ENCODE measurements around the gene CERS1. TPM values are rescaled to one million over a fixed set of nuclear protein-coding genes. Genes with fewer than 3 reads are reported as not detected.
A peak's percentile ranks its signal among the peaks of the same experiment; 100 is the strongest.

CERS1 gene
- total RNA-seq, 1 experiment from 2014 or later, result 0.96 TPM

DNA sequence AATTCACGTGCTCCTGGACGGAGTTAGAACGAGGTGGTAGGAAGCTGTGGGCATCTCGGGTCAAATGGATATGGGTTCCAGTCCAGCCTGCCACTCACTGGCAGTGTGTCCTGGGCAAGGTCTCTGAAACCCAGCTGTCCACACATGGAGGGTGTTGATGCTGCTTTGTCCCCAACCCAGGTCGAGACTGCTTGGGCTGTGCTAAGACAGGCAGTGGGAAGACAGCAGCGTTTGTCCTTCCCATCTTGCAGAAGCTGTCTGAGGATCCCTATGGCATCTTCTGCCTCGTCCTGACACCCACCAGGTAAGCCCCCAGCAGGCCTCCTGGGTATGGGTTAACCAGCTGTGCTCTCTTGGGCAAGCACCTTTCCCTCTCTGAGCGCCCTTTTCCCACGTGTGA is 24.4 kb upstream of the CERS1 start:
- H3K9ac ChIP-seq (ENCODE audit: low read length), result peak overlapping the region; percentile 76
- DNase-seq (ENCODE audit: low read depth, low spot score) (no peak), ATAC-seq (no peak)
- H3K79me2 ChIP-seq (ENCODE audit: insufficient read depth, low read length), result peaks cover 53% of the 10 kb centered on the region
- H3K4me1 ChIP-seq (ENCODE audit: control insufficient read depth in 1 of 2, insufficient read depth in 2 of 2, low read length in 2 of 2), result peaks cover 16 to 21% of the 10 kb centered on the region in 2 experiments
- H3K27ac ChIP-seq (ENCODE audit: low read depth, low read length), result 0 out of 2 replicates have a peak overlapping the region, but pooled peaks have one; percentile 1
- peak overlapping the region; percentile 100 for H3K4me2 ChIP-seq (ENCODE audit: low read length)
- H4K20me1 ChIP-seq (ENCODE audit: insufficient read depth), result no peaks in the 10 kb centered on the region
- RAD21 ChIA-PET (ENCODE audit: low non-redundant PET in 1 of 2, low total read pairs in 2 of 2, uncharacterized antibody in 2 of 2, unreplicated experiment in 2 of 2), result no interaction called here
- CTCF ChIA-PET, result no interaction called here
- POLR2A ChIA-PET, result no interaction called here
- peak overlapping the region; percentile 86 to 100 for H3K4me3 ChIP-seq (replicated peaks in 1 of 2; ENCODE audit: low read depth in 1 of 2, low read length in 2 of 2)
- H3K9me2 ChIP-seq (ENCODE audit: insufficient read depth), result no peaks in the 10 kb centered on the region
- intact Hi-C loops (cut with micrococcal nuclease), result no loop called here
- no peaks in the 10 kb centered on the region for H3K9me3 ChIP-seq (ENCODE audit: control insufficient read depth in 1 of 2, insufficient read depth in 1 of 2, low read depth in 1 of 2, low read length in 2 of 2)
- no peaks in the 10 kb centered on the region for H3K27me3 ChIP-seq (ENCODE audit: insufficient read depth, low read length)
- no peak for TF ChIP-seq SRF (IDR thresholded peaks at IDR 0.05; ENCODE audit: low read depth)
- no peak for TF ChIP-seq JUND (IDR thresholded peaks at IDR 0.05)
- TF ChIP-seq, protein P1, sequence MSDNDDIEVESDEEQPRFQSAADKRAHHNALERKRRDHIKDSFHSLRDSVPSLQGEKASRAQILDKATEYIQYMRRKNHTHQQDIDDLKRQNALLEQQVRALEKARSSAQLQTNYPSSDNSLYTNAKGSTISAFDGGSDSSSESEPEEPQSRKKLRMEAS (IDR thresholded peaks at IDR 0.05), result no peak
- TF ChIP-seq YY1 (IDR thresholded peaks at IDR 0.05; ENCODE audit: extremely low read depth, insufficient replicate concordance, low read depth, low read length), result no peak
- no peak for TF ChIP-seq ZFX (IDR thresholded peaks at IDR 0.05)
- TF ChIP-seq, protein P2, sequence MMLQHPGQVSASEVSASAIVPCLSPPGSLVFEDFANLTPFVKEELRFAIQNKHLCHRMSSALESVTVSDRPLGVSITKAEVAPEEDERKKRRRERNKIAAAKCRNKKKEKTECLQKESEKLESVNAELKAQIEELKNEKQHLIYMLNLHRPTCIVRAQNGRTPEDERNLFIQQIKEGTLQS (IDR thresholded peaks at IDR 0.05), result no peak
- no peak for TF ChIP-seq EZH2 (IDR thresholded peaks at IDR 0.05)
- no peak for TF ChIP-seq POLR2A (IDR thresholded peaks at IDR 0.05; ENCODE audit: borderline replicate concordance, extremely low read depth, insufficient read depth, insufficient read length)
- TF ChIP-seq FOSL1 (IDR thresholded peaks at IDR 0.05; ENCODE audit: low read depth), result no peak
- TF ChIP-seq, protein P3, sequence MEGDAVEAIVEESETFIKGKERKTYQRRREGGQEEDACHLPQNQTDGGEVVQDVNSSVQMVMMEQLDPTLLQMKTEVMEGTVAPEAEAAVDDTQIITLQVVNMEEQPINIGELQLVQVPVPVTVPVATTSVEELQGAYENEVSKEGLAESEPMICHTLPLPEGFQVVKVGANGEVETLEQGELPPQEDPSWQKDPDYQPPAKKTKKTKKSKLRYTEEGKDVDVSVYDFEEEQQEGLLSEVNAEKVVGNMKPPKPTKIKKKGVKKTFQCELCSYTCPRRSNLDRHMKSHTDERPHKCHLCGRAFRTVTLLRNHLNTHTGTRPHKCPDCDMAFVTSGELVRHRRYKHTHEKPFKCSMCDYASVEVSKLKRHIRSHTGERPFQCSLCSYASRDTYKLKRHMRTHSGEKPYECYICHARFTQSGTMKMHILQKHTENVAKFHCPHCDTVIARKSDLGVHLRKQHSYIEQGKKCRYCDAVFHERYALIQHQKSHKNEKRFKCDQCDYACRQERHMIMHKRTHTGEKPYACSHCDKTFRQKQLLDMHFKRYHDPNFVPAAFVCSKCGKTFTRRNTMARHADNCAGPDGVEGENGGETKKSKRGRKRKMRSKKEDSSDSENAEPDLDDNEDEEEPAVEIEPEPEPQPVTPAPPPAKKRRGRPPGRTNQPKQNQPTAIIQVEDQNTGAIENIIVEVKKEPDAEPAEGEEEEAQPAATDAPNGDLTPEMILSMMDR (IDR thresholded peaks at IDR 0.05 in 2 of 3, conservative IDR thresholded peaks at IDR 0.05 in 1 of 3; ENCODE audit: borderline replicate concordance in 1 of 3, insufficient read depth in 1 of 3, low read depth in 2 of 3, low read length in 2 of 3), result no peak
- TF ChIP-seq ELF1 (IDR thresholded peaks at IDR 0.05; ENCODE audit: borderline replicate concordance, low read depth), result no peak
- no TSS peak for BruUV-seq (replicated peaks)
- no peak overlapping the region for H2AFZ ChIP-seq (ENCODE audit: low read depth, low read length, poor library complexity, severe bottlenecking)
- peaks cover 0 to 20% of the 10 kb centered on the region in 2 experiments; a peak in 3 of 4 replicates for H3K36me3 ChIP-seq (ENCODE audit: control insufficient read depth in 1 of 2, insufficient read depth in 2 of 2, low read length in 2 of 2)

All from HCT116 (cell line).